Measurements from ENCODE around the gene ING5.

- TF ChIP-seq, protein P1, sequence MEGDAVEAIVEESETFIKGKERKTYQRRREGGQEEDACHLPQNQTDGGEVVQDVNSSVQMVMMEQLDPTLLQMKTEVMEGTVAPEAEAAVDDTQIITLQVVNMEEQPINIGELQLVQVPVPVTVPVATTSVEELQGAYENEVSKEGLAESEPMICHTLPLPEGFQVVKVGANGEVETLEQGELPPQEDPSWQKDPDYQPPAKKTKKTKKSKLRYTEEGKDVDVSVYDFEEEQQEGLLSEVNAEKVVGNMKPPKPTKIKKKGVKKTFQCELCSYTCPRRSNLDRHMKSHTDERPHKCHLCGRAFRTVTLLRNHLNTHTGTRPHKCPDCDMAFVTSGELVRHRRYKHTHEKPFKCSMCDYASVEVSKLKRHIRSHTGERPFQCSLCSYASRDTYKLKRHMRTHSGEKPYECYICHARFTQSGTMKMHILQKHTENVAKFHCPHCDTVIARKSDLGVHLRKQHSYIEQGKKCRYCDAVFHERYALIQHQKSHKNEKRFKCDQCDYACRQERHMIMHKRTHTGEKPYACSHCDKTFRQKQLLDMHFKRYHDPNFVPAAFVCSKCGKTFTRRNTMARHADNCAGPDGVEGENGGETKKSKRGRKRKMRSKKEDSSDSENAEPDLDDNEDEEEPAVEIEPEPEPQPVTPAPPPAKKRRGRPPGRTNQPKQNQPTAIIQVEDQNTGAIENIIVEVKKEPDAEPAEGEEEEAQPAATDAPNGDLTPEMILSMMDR (IDR thresholded peaks at IDR 0.05) = no peak
- no peak for TF ChIP-seq POLR2A (IDR thresholded peaks at IDR 0.05; ENCODE audit: low read depth)
- TF ChIP-seq EP300 (IDR thresholded peaks at IDR 0.05) = no peak
- TF ChIP-seq POLR2AphosphoS5 (IDR thresholded peaks at IDR 0.05) = no peak
Observed at GRCh38 chr2:241739177-241739576, 37.3 kb downstream of the ING5 start.
